GM19395 (cell line): ENCODE data around the gene MYH11.
"Not testable (repeated sequence)": the region's sequence is repeated elsewhere in the genome, so short reads cannot be mapped to it uniquely, and the experiment has no call there.

ENCODE experiments used
- ATAC-seq: cut with Tn5 transposase; IDR thresholded peaks from one replicate; pipeline ENCODE4 v1.9.1; 2021; ENCODE audit warnings: mild to moderate bottlenecking, moderate library complexity; ENCODE audit not compliant: unreplicated experiment

MYH11 gene

GRCh38 chr16:15879255-15879811 is 22.5 kb upstream of the MYH11 start:
- no peak for ATAC-seq

DNA sequence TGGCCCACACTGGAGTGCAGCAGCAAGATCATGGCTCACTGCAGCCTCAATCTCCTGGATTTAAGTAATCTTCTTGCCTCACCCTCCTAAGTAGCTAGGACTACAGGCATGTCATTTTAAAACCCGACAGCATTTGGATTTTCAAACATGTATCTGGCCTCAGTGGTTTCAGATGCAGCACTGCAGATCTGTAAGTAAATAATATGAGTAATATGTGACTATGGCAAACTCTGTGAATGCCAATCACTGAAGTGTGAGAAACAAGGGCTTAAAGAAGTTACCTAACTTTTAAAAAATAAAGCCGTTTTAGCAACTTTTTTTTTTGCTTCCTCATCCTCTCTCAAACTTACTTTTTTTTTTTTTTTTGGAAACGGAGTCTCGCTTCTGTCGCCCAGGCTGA is 19.7 kb upstream of the MYH11 start:
- no peak for ATAC-seq

- ATAC-seq: no peak
Observed at GRCh38 chr16:15874745-15875314, 18.0 kb upstream of the MYH11 start.

DNA sequence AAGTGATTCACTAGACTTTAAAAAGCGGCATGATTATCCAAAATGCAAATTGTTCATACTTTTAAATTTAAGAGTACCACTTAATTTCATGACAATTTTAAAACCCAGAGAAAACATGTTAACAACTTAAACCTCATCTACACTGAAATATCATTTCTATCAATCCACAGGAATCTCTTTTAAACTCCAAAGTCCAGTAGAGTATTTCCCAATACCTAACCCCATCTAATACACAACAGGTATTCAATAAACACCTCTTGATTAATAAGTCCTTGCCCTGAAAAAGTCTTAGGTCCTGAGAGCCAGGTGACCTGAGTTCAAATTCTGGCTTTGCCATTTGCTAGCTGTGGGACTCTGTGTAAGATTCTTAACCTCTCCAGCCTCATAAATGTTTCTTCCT is 16.9 kb upstream of the MYH11 start:
- no peak for ATAC-seq

- no peak for ATAC-seq
Observed at GRCh38 chr16:15873301-15873700, 16.5 kb upstream of the MYH11 start.

DNA sequence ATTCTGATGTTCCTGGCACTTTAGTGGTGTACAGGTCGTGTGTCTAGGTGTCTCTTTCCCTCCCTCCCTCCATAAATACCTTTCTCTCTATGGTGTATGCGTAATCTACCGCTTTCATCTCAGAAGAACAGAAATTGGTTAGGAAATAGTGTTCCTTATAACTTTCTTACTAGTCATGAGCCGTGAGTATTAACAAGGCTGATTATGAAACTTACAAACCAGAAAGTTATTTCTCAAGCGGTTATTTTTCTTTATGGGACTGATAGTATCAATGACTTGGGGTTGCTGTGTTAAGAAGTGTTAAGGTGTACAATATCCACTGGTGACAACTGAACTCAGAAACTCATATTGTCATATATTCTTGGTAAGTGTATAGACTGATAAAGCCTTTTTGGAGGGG is 13.2 kb upstream of the MYH11 start:
- no peak for ATAC-seq

- no peak for ATAC-seq
Observed at GRCh38 chr16:15866451-15866850, 9.6 kb upstream of the MYH11 start.

- ATAC-seq: no peak
Observed at GRCh38 chr16:15865742-15866141, 8.9 kb upstream of the MYH11 start.

DNA sequence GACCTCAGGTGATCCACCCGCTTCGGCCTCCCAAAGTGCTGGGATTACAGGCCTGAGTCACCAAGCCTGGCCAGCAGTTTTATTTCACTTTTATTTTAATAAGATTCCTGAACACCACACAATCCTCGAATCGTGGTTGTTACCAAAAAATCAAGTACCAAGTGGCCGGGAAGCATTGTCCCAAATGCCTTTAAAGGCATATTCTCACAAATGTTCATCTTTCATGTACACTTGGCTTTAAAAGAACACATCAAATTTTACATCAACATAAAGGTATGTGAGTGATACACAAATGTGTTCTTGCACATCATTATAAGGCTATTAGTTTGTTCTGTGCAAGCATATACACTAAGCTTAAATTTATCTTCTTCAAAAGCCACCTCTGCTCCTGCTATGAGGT is 8.1 kb upstream of the MYH11 start:
- ATAC-seq: no peak

- no peak for ATAC-seq
Observed at GRCh38 chr16:15861996-15862395, 5.2 kb upstream of the MYH11 start.

- ATAC-seq: no peak
Observed at GRCh38 chr16:15858921-15859668, 2.3 kb upstream of the MYH11 start.

DNA sequence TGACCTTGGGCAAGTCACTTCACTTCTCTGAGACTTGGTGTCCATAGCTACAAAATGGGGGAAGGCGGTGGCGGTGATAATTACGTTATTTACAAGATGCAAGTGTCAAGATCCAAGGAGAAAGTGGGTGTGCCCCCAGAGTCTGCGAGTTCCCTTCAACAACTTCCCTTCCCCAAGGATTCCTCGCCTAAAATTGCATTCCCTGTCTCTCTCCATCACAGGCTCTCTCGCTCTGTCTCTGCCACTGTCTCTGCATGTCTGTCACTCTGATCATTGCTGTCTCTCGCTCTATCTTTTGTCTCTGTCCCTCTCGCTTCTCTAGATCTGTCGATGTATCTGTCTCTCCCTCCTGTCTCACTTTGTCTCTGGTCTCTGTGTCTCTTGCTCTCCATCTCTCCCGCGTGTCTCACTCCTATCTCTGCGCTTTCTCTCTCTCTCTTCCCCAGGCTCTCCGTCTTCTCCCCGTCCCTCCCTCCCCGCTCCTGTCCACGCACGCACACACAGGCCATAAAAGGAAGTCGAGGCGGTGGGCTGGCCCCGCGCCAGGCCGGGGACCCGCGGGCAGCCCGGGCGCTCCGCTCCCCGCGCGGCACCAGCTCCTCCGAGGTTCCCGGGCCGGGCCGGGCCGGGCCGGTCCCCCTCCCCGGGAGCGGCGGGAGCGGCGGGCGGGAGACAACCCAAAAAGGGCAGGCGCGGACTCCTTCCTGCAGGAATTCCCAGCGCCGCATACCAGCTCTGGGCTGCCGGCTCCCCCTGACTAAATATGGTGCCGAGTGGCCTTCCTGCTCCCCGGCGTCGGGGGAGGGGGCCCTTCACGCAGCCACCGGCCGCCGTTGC is 1.1 kb upstream of the MYH11 start:
- no peak for ATAC-seq

GRCh38 chr16:15856182-15856581 is 646 bp downstream of the MYH11 start:
- no peak for ATAC-seq

- peak; percentile 79 for ATAC-seq
Observed at GRCh38 chr16:15855704-15856003, 1.2 kb downstream of the MYH11 start.

DNA sequence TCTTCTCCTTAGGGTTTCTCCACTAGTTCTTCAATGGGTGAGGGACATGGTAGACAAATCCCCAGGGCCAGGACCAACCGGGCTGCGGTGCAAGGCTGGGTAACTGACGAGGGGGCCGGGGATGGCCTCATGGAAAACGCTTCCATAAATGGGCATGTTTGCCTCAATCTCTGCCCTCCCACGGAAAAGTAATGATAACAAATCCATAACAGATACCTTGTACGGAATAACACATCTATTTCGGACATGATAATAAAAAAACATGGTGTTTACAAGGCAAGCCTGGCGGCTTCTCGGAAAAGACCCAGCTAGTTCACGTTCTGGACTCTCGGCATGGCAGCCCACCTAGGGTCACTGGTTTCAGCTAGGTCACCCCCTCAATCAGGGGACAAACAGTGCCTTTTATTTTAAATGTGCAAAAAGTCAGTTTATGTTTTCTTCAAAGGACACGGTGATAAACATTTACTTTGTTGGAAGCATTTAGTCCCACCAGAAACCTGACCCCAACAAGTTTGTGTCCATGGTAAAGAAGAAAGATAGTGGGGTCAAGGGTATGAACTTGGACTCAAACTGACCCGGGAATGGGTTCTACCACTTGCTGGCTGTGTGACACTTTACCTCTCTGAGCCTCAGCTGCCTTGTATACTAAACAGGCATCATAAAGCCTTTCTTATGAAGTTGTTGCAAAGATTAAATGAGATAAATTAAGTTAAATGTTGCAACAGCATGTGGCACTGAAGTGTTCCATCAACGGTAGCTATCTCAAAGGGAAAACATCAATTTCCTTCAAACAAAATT is 1.7 kb downstream of the MYH11 start:
- peak; percentile 10 for ATAC-seq

DNA sequence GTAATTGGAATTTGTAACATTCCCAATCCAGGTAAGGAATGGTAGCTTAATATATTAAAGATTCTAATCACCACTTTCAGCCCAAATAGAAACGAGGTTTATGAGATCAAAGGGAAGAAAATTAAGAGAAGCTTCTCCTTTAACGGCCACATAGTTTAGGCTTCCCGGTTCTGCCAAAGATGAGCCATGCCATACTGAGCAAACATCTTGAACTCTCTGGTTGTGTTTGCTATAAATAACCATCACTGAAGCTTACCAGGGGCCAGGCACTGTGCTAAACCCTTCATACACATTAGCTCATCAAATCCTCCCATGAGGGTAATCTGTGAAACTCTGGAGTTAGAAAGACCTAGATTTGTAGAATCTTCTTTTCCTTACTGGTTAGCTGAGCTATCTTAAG is 2.8 kb downstream of the MYH11 start:
- no peak for ATAC-seq

GRCh38 chr16:15853021-15853420 is 3.8 kb downstream of the MYH11 start:
- ATAC-seq: no peak

GRCh38 chr16:15850555-15850954 is 6.3 kb downstream of the MYH11 start:
- not testable (repeated sequence) for ATAC-seq

GRCh38 chr16:15849209-15849981 is 7.4 kb downstream of the MYH11 start:
- ATAC-seq: no peak

DNA sequence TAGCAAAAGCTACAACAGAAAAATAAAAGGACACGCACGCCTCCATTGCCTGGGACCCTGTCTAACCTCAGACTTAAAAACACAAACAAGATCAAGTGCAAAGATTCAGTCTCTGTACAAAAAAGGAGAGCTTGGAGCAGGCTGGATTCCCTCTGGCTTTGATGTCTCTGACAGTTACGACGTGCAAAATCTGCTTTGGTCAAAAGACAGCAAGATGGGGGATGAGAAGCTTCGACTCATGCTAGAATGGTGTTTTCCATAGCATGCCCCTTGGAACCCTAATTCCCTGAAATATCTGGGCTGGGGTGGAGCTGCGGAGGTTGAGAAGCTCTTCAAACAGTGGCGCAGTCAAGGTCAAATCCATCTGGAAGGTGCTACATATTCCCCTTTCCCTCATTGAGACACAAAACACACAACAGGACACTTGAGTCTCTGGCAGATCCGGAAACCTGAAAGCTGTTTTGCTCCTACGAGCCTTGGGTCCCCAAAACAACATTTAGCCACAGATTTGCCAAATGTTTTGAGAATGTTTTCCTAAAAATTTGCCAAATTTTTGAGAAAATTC is 9.1 kb downstream of the MYH11 start:
- no peak for ATAC-seq
